ENCODE measurements around the gene FAT1. TPM values are rescaled to one million over a fixed set of nuclear protein-coding genes. Genes with fewer than 3 reads are reported as not detected.

The FAT1 gene
- total and polyA plus RNA-seq, 2 donors (not counting 1 experiment from before 2014, with no cell fraction given), result 0.07 to 0.15 TPM

- H3K27ac ChIP-seq (ENCODE audit: low read length in 2 of 2), result no peak overlapping the region
- H3K4me1 ChIP-seq (ENCODE audit: control insufficient read depth in 2 of 2, insufficient read depth in 2 of 2, low read length in 2 of 2), result no peaks in the 10 kb centered on the region
- POLR2A ChIA-PET, result no interaction called here
- no peaks in the 10 kb centered on the region for H3K27me3 ChIP-seq (replicated peaks in 1 of 4; ENCODE audit: control extremely low read depth in 1 of 4, control insufficient read depth in 3 of 4, insufficient read depth in 4 of 4, low read length in 3 of 4)
- H3K4me1 Mint-ChIP-seq, result no peaks in the 10 kb centered on the region
- DNase-seq (no peak), ATAC-seq (ENCODE audit: low read depth) (no peak)
- no peak for TF ChIP-seq CTCF (IDR thresholded peaks at IDR 0.05)
- TF ChIP-seq EZH2 (IDR thresholded peaks at IDR 0.05; ENCODE audit: borderline replicate concordance, insufficient read depth, low read depth, low read length, poor library complexity, severe bottlenecking), result no peak
- WGBS (ENCODE audit: insufficient coverage), result 96% methylated on average over 3 of the region's 3 CpGs
- H3K27me3 Mint-ChIP-seq, result no peaks in the 10 kb centered on the region
- intact Hi-C loops (cut with micrococcal nuclease), result no loop called here
- CTCF ChIA-PET, result no interaction called here
- no peak overlapping the region for H2AFZ ChIP-seq (ENCODE audit: insufficient read depth, low read depth, low read length, poor library complexity, severe bottlenecking)
- H3K79me2 ChIP-seq (ENCODE audit: control insufficient read depth, insufficient read depth, low read length), result no peaks in the 10 kb centered on the region
- H3K4me2 ChIP-seq (replicated peaks; ENCODE audit: low read depth, low read length, poor library complexity, severe bottlenecking), result no peak overlapping the region
- H3K27ac Mint-ChIP-seq, result no peak overlapping the region
- no peaks in the 10 kb centered on the region for H3K9me3 Mint-ChIP-seq (ENCODE audit: insufficient read depth)
- no peak overlapping the region for H3K9ac ChIP-seq (ENCODE audit: low read length)
- no peaks in the 10 kb centered on the region for H4K20me1 ChIP-seq (ENCODE audit: control insufficient read depth, insufficient read depth, low read length, poor library complexity, severe bottlenecking)
- no peak overlapping the region for H3K4me3 Mint-ChIP-seq
- no peak overlapping the region for H3K4me3 ChIP-seq (ENCODE audit: control extremely low read depth in 1 of 5, extremely low read depth in 1 of 5, insufficient read depth in 1 of 5, low read depth in 2 of 5, low read length in 4 of 5)
- H3K9me3 ChIP-seq (ENCODE audit: control extremely low read depth in 1 of 3, control insufficient read depth in 2 of 3, insufficient read depth in 1 of 3, low read length in 2 of 3), result peaks cover 0 to 13% (median 0%) of the 10 kb centered on the region in 3 donors
- H3K36me3 ChIP-seq (replicated peaks in 1 of 2; ENCODE audit: control extremely low read depth in 1 of 2, control insufficient read depth in 1 of 2, extremely low read depth in 1 of 2, insufficient read depth in 2 of 2, low read length in 1 of 2), result no peaks in the 10 kb centered on the region
Measured at GRCh38 chr4:186617921-186618320, 105.7 kb downstream of the FAT1 start.

- Mint-ChIP-seq H3K27ac (no peak overlapping the region), H3K4me3 (no peak overlapping the region), H3K27me3 (no peaks in the 10 kb centered on the region), H3K4me1 (no peaks in the 10 kb centered on the region), H3K9me3 (ENCODE audit: insufficient read depth) (peaks cover 3% of the 10 kb centered on the region)
- H3K27ac ChIP-seq (ENCODE audit: low read length in 2 of 2), result no peak overlapping the region
- H3K4me2 ChIP-seq (replicated peaks; ENCODE audit: low read depth, low read length, poor library complexity, severe bottlenecking), result no peak overlapping the region
- H3K4me1 ChIP-seq (ENCODE audit: control insufficient read depth in 2 of 2, insufficient read depth in 2 of 2, low read length in 2 of 2), result no peaks in the 10 kb centered on the region
- ChIA-PET CTCF (no interaction called here), POLR2A (no interaction called here)
- TF ChIP-seq EZH2 (IDR thresholded peaks at IDR 0.05; ENCODE audit: borderline replicate concordance, insufficient read depth, low read depth, low read length, poor library complexity, severe bottlenecking) (no peak), CTCF (IDR thresholded peaks at IDR 0.05) (no peak)
- WGBS (ENCODE audit: insufficient coverage), result 100% methylated on average over 1 of the region's 1 CpG
- H2AFZ ChIP-seq (ENCODE audit: insufficient read depth, low read depth, low read length, poor library complexity, severe bottlenecking), result no peak overlapping the region
- H4K20me1 ChIP-seq (ENCODE audit: control insufficient read depth, insufficient read depth, low read length, poor library complexity, severe bottlenecking), result no peaks in the 10 kb centered on the region
- intact Hi-C loops (cut with micrococcal nuclease), result no loop called here
- H3K27me3 ChIP-seq (replicated peaks in 1 of 4; ENCODE audit: control extremely low read depth in 1 of 4, control insufficient read depth in 3 of 4, insufficient read depth in 4 of 4, low read length in 3 of 4), result no peaks in the 10 kb centered on the region
- H3K9me3 ChIP-seq (ENCODE audit: control extremely low read depth in 1 of 3, control insufficient read depth in 2 of 3, insufficient read depth in 1 of 3, low read length in 2 of 3), result peaks cover 0 to 7% (median 0%) of the 10 kb centered on the region in 3 donors
- no peaks in the 10 kb centered on the region for H3K79me2 ChIP-seq (ENCODE audit: control insufficient read depth, insufficient read depth, low read length)
- ATAC-seq (ENCODE audit: low read depth), result no peak
- no peaks in the 10 kb centered on the region for H3K36me3 ChIP-seq (replicated peaks in 1 of 2; ENCODE audit: control extremely low read depth in 1 of 2, control insufficient read depth in 1 of 2, extremely low read depth in 1 of 2, insufficient read depth in 2 of 2, low read length in 1 of 2)
- no peak overlapping the region for H3K4me3 ChIP-seq (ENCODE audit: control extremely low read depth in 1 of 5, extremely low read depth in 1 of 5, insufficient read depth in 1 of 5, low read depth in 2 of 5, low read length in 4 of 5)
- no peak for DNase-seq
- H3K9ac ChIP-seq (ENCODE audit: low read length), result no peak overlapping the region
Measured at GRCh38 chr4:186607490-186607889, 116.2 kb downstream of the FAT1 start.
